HK-2 (cell line): ENCODE data around the gene GRIPAP1.

Source experiments
- DNase-seq: peaks from one replicate; pipeline ENCODE4 v3.0.0-alpha.2; 2018; ENCODE audit not compliant: unreplicated experiment

GRIPAP1 gene

GRCh38 chrX:48923771-48924170 lies 78.3 kb downstream of the GRIPAP1 start:
- no peak for DNase-seq
